ENCODE results near the gene PAQR7.

Gene PAQR7

GRCh38 chr1:25876693-25877077 lies 1.2 kb upstream of the PAQR7 start:
- no peak for DNase-seq (ENCODE audit: low read depth in 1 of 2, low spot score in 1 of 2)
- H3K27me3 ChIP-seq (ENCODE audit: insufficient read depth, poor library complexity, severe bottlenecking): no peaks in the 10 kb centered on the region
- H3K27ac ChIP-seq (replicated peaks): no peak overlapping the region
- H3K4me3 ChIP-seq (replicated peaks; ENCODE audit: insufficient read depth, low read length): no peak overlapping the region
- TF ChIP-seq SPI1 (IDR thresholded peaks at IDR 0.05; ENCODE audit: borderline replicate concordance, low read depth) (no peak), REST (IDR thresholded peaks at IDR 0.05; ENCODE audit: insufficient replicate concordance, low read depth) (no peak), POLR2AphosphoS5 (IDR thresholded peaks at IDR 0.05; ENCODE audit: low read depth) (no peak), CTCF (IDR thresholded peaks at IDR 0.05; ENCODE audit: insufficient read depth, low read length) (no peak), GABPA (IDR thresholded peaks at IDR 0.05; ENCODE audit: low read depth) (no peak)

GRCh38 chr1:25875856-25876692 lies 566 bp upstream of the PAQR7 start:
- TF ChIP-seq CTCF (IDR thresholded peaks at IDR 0.05; ENCODE audit: insufficient read depth, low read length) (no peak), SPI1 (IDR thresholded peaks at IDR 0.05; ENCODE audit: borderline replicate concordance, low read depth) (no peak), REST (IDR thresholded peaks at IDR 0.05; ENCODE audit: insufficient replicate concordance, low read depth) (no peak), GABPA (IDR thresholded peaks at IDR 0.05; ENCODE audit: low read depth) (no peak), POLR2AphosphoS5 (IDR thresholded peaks at IDR 0.05; ENCODE audit: low read depth) (no peak)
- DNase-seq (ENCODE audit: low read depth in 1 of 2, low spot score in 1 of 2): no peak
- H3K27me3 ChIP-seq (ENCODE audit: insufficient read depth, poor library complexity, severe bottlenecking): no peaks in the 10 kb centered on the region
- no peak overlapping the region; the same call in 1 of the 2 replicates for H3K4me3 ChIP-seq (replicated peaks; ENCODE audit: insufficient read depth, low read length)
- H3K27ac ChIP-seq (replicated peaks): no peak overlapping the region

GRCh38 chr1:25874635-25875153 lies 814 bp downstream of the PAQR7 start:
- no peak for DNase-seq (ENCODE audit: low read depth in 1 of 2, low spot score in 1 of 2)
- Histone ChIP-seq H3K4me3 (replicated peaks; ENCODE audit: insufficient read depth, low read length) (no peak overlapping the region; the same call in 1 of the 2 replicates), H3K27me3 (ENCODE audit: insufficient read depth, poor library complexity, severe bottlenecking) (no peaks in the 10 kb centered on the region), H3K27ac (replicated peaks) (no peak overlapping the region)
- TF ChIP-seq CTCF (IDR thresholded peaks at IDR 0.05; ENCODE audit: insufficient read depth, low read length) (no peak), GABPA (IDR thresholded peaks at IDR 0.05; ENCODE audit: low read depth) (no peak), POLR2AphosphoS5 (IDR thresholded peaks at IDR 0.05; ENCODE audit: low read depth) (no peak), REST (IDR thresholded peaks at IDR 0.05; ENCODE audit: insufficient replicate concordance, low read depth) (no peak), SPI1 (IDR thresholded peaks at IDR 0.05; ENCODE audit: borderline replicate concordance, low read depth) (no peak)
